ENCODE results near the gene PPP1R14C. TPM values are rescaled to one million over a fixed set of nuclear protein-coding genes. Genes with fewer than 3 reads are reported as not detected.
A peak's percentile ranks its signal among the peaks of the same experiment; 100 is the strongest.

Gene PPP1R14C
- total and polyA plus RNA-seq, 4 donors: 7.8 to 42.3 (median 26.4) TPM

GRCh38 chr6:150204705-150205472 lies 62.0 kb downstream of the PPP1R14C start:
- Histone ChIP-seq H3K4me3 (ENCODE audit: low read depth, low read length) (no peak overlapping the region), H3K4me1 (ENCODE audit: control insufficient read depth, insufficient read depth, low read length) (peaks cover 18% of the 10 kb centered on the region), H3K27ac (ENCODE audit: low read depth, low read length) (no peak overlapping the region), H3K27me3 (ENCODE audit: control insufficient read depth, insufficient read depth, low read length) (no peaks in the 10 kb centered on the region), H3K36me3 (ENCODE audit: control insufficient read depth, insufficient read depth, low read length) (no peaks in the 10 kb centered on the region), H3K9me3 (ENCODE audit: control insufficient read depth, insufficient read depth, low read length) (no peaks in the 10 kb centered on the region)
- 92% methylated on average over 8 of the region's 9 CpGs for WGBS (ENCODE audit: insufficient coverage)
- DNase-seq (ENCODE audit: low read depth in 4 of 6, low spot score in 6 of 6): peak in 1 of 6 donors; percentile 15

DNA sequence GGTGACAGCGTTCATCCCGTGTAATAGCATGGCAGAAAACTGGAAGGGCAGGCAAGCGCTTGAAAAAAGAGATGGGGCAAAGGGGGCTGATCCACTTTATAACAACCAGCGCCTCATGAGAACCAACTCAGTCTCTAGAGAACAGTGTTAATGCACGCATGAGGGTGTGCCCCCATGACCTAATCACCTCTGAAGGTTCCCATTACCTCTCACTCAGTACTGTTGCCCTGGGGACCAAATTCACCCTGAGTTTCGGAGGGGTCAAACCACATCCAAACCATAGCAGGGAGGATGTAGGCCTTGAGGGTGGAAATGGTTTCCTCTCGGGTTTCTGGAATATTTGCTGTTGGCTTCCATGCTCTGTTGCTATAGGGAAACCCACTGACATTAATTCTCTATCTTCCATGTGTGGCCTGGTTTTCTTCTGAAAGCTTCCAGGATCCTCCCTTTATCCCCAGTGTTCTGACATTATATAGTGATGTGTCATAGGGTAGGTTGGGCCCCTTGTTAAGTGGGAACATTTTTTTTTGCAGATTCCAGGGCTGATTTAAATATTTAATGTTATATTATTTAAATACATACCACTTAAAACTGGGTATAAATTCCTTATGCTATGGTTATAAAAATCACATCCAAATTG lies 65.2 kb downstream of the PPP1R14C start:
- WGBS (ENCODE audit: insufficient coverage): 100% methylated on average over 2 of the region's 7 CpGs
- no peak overlapping the region for H3K27ac ChIP-seq (ENCODE audit: low read depth, low read length)
- no peak for DNase-seq (ENCODE audit: low read depth in 4 of 6, low spot score in 6 of 6)
- H3K9me3 ChIP-seq (ENCODE audit: control insufficient read depth, insufficient read depth, low read length): no peaks in the 10 kb centered on the region
- H3K4me1 ChIP-seq (ENCODE audit: control insufficient read depth, insufficient read depth, low read length): peaks cover 7% of the 10 kb centered on the region
- H3K36me3 ChIP-seq (ENCODE audit: control insufficient read depth, insufficient read depth, low read length): no peaks in the 10 kb centered on the region
- no peak overlapping the region for H3K4me3 ChIP-seq (ENCODE audit: low read depth, low read length)
- no peaks in the 10 kb centered on the region for H3K27me3 ChIP-seq (ENCODE audit: control insufficient read depth, insufficient read depth, low read length)

DNA sequence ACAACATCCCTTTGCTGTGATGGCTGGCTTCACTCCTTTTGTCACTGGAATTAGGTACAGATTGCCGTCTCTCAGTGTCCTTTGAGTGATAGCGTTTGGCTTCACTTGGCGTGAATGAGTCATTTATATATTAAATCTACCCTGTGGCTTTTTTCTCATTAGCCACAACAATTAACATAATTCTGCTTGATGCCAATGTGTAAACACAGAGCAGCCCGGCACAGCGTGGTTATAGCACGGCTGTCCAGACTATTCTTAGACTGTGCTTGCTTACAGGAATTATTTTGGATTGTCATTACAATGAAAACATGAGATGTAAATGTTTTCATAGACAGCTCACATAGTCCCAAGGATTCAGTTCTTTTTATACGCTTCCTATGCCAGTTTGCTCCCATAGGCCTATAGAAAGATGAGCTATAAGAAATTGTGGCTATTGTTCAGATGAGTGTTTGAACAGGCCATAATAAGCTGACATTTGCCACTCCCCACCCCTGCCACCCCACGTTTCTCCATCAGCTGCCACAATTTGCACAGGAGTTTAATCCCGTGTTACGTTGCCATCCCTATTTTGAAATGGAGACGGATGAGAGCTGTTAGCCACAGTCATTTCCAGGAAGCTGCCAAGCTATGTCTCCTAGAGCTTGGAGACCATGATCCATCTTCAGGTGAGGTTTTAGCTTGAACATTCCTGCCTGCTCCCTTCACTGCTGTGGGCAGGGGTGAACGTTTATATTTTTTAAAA lies 65.9 kb downstream of the PPP1R14C start:
- peaks cover 6% of the 10 kb centered on the region for H3K4me1 ChIP-seq (ENCODE audit: control insufficient read depth, insufficient read depth, low read length)
- no peaks in the 10 kb centered on the region for H3K36me3 ChIP-seq (ENCODE audit: control insufficient read depth, insufficient read depth, low read length)
- DNase-seq (ENCODE audit: low read depth in 4 of 6, low spot score in 6 of 6): peak in 2 of 6 donors; percentile 73 to 91
- WGBS (ENCODE audit: insufficient coverage): 54% methylated on average over 2 of the region's 12 CpGs
- no peak overlapping the region for H3K4me3 ChIP-seq (ENCODE audit: low read depth, low read length)
- no peak overlapping the region for H3K27ac ChIP-seq (ENCODE audit: low read depth, low read length)
- no peaks in the 10 kb centered on the region for H3K9me3 ChIP-seq (ENCODE audit: control insufficient read depth, insufficient read depth, low read length)
- no peaks in the 10 kb centered on the region for H3K27me3 ChIP-seq (ENCODE audit: control insufficient read depth, insufficient read depth, low read length)

DNA sequence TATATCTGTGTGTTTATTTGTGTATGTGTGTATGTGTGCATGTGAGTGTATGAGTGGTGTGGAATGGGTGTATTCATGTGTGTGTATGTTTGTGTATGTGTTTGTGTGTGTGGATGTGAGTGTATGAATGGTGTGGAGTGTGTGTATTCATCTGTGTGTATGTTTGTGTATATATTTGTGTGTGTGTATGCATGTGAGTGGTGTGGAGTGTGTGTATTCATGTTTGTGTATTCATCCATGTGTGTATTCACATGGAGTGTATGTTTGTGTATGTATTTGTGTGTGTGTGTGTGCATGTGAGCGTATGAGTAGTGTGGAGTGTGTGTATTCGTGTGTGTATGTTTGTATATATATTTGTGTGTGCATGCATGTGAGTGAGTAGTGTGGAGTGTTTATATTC lies 66.6 kb downstream of the PPP1R14C start:
- DNase-seq (ENCODE audit: low read depth in 4 of 6, low spot score in 6 of 6): no peak
- no peaks in the 10 kb centered on the region for H3K27me3 ChIP-seq (ENCODE audit: control insufficient read depth, insufficient read depth, low read length)
- H3K4me3 ChIP-seq (ENCODE audit: low read depth, low read length): no peak overlapping the region
- 100% methylated on average over 2 of the region's 2 CpGs for WGBS (ENCODE audit: insufficient coverage)
- H3K9me3 ChIP-seq (ENCODE audit: control insufficient read depth, insufficient read depth, low read length): no peaks in the 10 kb centered on the region
- H3K36me3 ChIP-seq (ENCODE audit: control insufficient read depth, insufficient read depth, low read length): no peaks in the 10 kb centered on the region
- no peak overlapping the region for H3K27ac ChIP-seq (ENCODE audit: low read depth, low read length)
- peaks cover 2% of the 10 kb centered on the region for H3K4me1 ChIP-seq (ENCODE audit: control insufficient read depth, insufficient read depth, low read length)

- Histone ChIP-seq H3K4me3 (ENCODE audit: low read depth, low read length) (no peak overlapping the region), H3K36me3 (ENCODE audit: control insufficient read depth, insufficient read depth, low read length) (no peaks in the 10 kb centered on the region), H3K4me1 (ENCODE audit: control insufficient read depth, insufficient read depth, low read length) (no peaks in the 10 kb centered on the region), H3K27me3 (ENCODE audit: control insufficient read depth, insufficient read depth, low read length) (no peaks in the 10 kb centered on the region), H3K27ac (ENCODE audit: low read depth, low read length) (no peak overlapping the region), H3K9me3 (ENCODE audit: control insufficient read depth, insufficient read depth, low read length) (no peaks in the 10 kb centered on the region)
- DNase-seq (ENCODE audit: low read depth in 4 of 6, low spot score in 6 of 6): peak in 1 of 6 donors; percentile 49
- WGBS (ENCODE audit: insufficient coverage): 92% methylated on average over 2 of the region's 11 CpGs
These were observed 69.1 kb downstream of the PPP1R14C start for GRCh38 chr6:150211700-150212511.

DNA sequence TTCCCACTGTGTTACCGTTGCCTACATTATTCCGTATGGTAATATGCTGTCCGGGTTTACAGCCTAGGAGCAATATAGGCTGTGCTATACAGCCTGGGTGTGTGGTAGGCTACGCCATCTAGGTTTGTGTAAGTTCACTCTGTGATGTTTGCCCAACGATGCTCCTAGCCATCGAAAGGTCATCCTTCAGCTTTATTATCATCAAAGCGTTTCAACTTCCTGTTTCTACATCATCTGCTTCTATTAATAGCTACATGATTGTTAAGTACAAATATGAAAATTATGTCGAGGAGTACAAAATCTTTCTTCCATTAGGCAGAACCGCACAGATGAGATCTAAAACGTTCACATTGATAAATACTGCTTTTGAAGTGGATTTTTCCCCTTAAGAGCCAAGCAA lies 69.9 kb downstream of the PPP1R14C start:
- 90% methylated on average over 4 of the region's 10 CpGs for WGBS (ENCODE audit: insufficient coverage)
- DNase-seq (ENCODE audit: low read depth in 4 of 6, low spot score in 6 of 6): no peak
- H3K4me1 ChIP-seq (ENCODE audit: control insufficient read depth, insufficient read depth, low read length): no peaks in the 10 kb centered on the region
- no peaks in the 10 kb centered on the region for H3K36me3 ChIP-seq (ENCODE audit: control insufficient read depth, insufficient read depth, low read length)
- no peaks in the 10 kb centered on the region for H3K9me3 ChIP-seq (ENCODE audit: control insufficient read depth, insufficient read depth, low read length)
- H3K27ac ChIP-seq (ENCODE audit: low read depth, low read length): no peak overlapping the region
- no peaks in the 10 kb centered on the region for H3K27me3 ChIP-seq (ENCODE audit: control insufficient read depth, insufficient read depth, low read length)
- H3K4me3 ChIP-seq (ENCODE audit: low read depth, low read length): no peak overlapping the region

DNA sequence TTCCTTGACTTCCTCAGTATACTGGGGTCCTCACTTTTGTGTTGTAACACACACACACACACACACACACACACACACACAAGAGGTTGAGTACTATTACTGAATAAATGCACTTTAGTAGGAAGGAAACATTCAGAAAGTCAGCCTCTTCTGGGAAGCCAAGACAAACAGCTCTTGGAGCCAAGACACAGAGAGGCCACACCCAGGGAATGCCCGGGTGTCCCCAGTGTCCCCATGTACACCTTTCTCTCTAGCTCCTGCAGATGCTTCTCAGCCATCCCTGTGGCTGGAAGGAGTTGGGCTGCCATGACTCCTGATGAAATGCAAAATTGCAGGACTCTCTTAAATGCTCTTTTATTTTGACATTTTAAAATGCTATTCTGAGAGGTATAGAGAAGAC lies 70.5 kb downstream of the PPP1R14C start:
- Histone ChIP-seq H3K4me3 (ENCODE audit: low read depth, low read length) (no peak overlapping the region), H3K36me3 (ENCODE audit: control insufficient read depth, insufficient read depth, low read length) (no peaks in the 10 kb centered on the region), H3K27ac (ENCODE audit: low read depth, low read length) (no peak overlapping the region), H3K4me1 (ENCODE audit: control insufficient read depth, insufficient read depth, low read length) (no peaks in the 10 kb centered on the region), H3K9me3 (ENCODE audit: control insufficient read depth, insufficient read depth, low read length) (no peaks in the 10 kb centered on the region), H3K27me3 (ENCODE audit: control insufficient read depth, insufficient read depth, low read length) (no peaks in the 10 kb centered on the region)
- 100% methylated on average over 1 of the region's 1 CpG for WGBS (ENCODE audit: insufficient coverage)
- DNase-seq (ENCODE audit: low read depth in 4 of 6, low spot score in 6 of 6): no peak

DNA sequence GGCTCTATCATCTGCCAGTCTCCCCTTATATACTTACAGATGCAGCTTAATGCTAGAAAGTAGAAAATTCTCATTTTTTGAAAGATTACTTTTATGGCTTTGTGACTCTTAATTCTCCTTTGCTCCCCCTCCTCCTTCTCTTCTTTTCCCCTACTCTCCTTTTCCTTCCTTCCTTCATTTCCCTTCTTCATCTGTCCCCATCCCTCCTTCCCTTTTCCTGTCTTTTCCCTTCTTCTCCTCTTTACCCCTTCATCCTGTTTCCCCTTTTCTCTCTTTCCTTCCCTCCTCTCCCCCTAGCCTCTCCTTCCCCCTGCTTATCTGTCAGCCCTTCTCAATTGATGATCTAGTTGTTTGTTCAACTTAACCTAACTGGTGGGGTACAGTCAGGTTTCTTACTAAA lies 71.5 kb downstream of the PPP1R14C start:
- no peak for DNase-seq (ENCODE audit: low read depth in 4 of 6, low spot score in 6 of 6)
- no peak overlapping the region for H3K4me3 ChIP-seq (ENCODE audit: low read depth, low read length)
- no peaks in the 10 kb centered on the region for H3K36me3 ChIP-seq (ENCODE audit: control insufficient read depth, insufficient read depth, low read length)

More for the DNA sequence above, 71.5 kb downstream of the PPP1R14C start:
- no peaks in the 10 kb centered on the region for H3K27me3 ChIP-seq (ENCODE audit: control insufficient read depth, insufficient read depth, low read length)
- H3K27ac ChIP-seq (ENCODE audit: low read depth, low read length): no peak overlapping the region
- H3K9me3 ChIP-seq (ENCODE audit: control insufficient read depth, insufficient read depth, low read length): no peaks in the 10 kb centered on the region
- H3K4me1 ChIP-seq (ENCODE audit: control insufficient read depth, insufficient read depth, low read length): no peaks in the 10 kb centered on the region
